ENCODE data around the gene PEAK3. TPM values are rescaled to one million over a fixed set of nuclear protein-coding genes. Genes with fewer than 3 reads are reported as not detected.

The PEAK3 gene
- polyA plus RNA-seq, 1 of the 3 experiments (the other 2 are of a cell fraction), result not detected

DNA sequence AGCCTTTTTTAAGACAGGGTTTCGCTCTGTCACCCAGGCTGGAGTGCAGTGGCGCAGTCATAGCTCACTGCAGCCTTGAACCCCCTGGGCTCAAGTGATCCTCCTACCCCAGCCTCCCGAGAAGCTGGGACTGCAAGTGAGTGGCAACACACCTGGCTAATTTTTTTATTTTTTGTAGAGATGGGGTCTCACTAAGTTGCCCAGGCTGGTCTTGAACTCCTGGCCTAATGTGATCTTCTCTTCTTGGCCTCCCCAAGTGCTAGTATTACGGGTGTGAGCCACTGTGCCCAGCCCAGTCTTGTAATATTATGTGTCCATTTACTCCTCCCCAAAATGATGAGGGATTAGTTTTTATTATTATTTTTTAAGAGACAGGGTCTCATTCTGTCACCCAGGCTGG is 29.1 kb upstream of the PEAK3 start:
- POLR2A ChIA-PET, result no interaction called here
- 83% methylated on average over 2 of the region's 4 CpGs for WGBS (ENCODE audit: low lambda C conversion rate)

More for the DNA sequence above, 29.1 kb upstream of the PEAK3 start:
- Histone ChIP-seq H3K4me2 (no peak overlapping the region), H3K27ac (ENCODE audit: low read depth in 2 of 2, low read length in 1 of 2) (no peak overlapping the region), H3K79me2 (ENCODE audit: insufficient read depth) (no peaks in the 10 kb centered on the region), H4K20me1 (ENCODE audit: insufficient read depth) (no peaks in the 10 kb centered on the region), H3K36me3 (replicated peaks in 1 of 2; ENCODE audit: control insufficient read depth in 1 of 2, insufficient read depth in 2 of 2, low read length in 1 of 2) (no peaks in the 10 kb centered on the region), H3K9ac (no peak overlapping the region), H3F3A (replicated peaks; ENCODE audit: insufficient read depth) (peaks cover 6% of the 10 kb centered on the region), H2AFZ (ENCODE audit: low read depth) (no peak overlapping the region), H3K4me3 (ENCODE audit: low read depth in 2 of 2, low read length in 1 of 2) (no peak overlapping the region), H3K27me3 (ENCODE audit: insufficient read depth) (no peaks in the 10 kb centered on the region; the same call in 1 of the 2 replicates), H3K9me3 (no peaks in the 10 kb centered on the region), H3K9me2 (no peaks in the 10 kb centered on the region), H3K4me1 (ENCODE audit: control insufficient read depth in 1 of 2, insufficient read depth in 2 of 2, low read depth in 1 of 2, low read length in 1 of 2) (peaks cover 0 to 16% of the 10 kb centered on the region in 2 experiments; a peak in 1 of 4 replicates)
- CTCF ChIA-PET, result interaction anchor here (1.1 to 13.0 kb wide), 4 partner anchors 36 to 155 kb away, joined by 3 to 284 read pairs (median 5); partner anchors contain the start of gene PLEKHJ1
- DNase-seq, result no peak
- TF ChIP-seq MXI1 (IDR thresholded peaks at IDR 0.05; ENCODE audit: low read depth, low read length) (no peak), RCOR1 (IDR thresholded peaks at IDR 0.05; ENCODE audit: low read length) (no peak), JUND (IDR thresholded peaks at IDR 0.05) (no peak), GATA2 (CRISPR knock-in tag; IDR thresholded peaks at IDR 0.05) (no peak), SIN3A (IDR thresholded peaks at IDR 0.05; ENCODE audit: borderline replicate concordance, low read depth, low read length) (no peak), TEAD4 (IDR thresholded peaks at IDR 0.05; ENCODE audit: borderline replicate concordance, insufficient read depth) (no peak), EZH2phosphoT487 (IDR thresholded peaks at IDR 0.05; ENCODE audit: borderline replicate concordance, low read depth) (no peak), RAD21 (IDR thresholded peaks at IDR 0.05; ENCODE audit: low read length) (no peak)
- TF ChIP-seq, protein P1, sequence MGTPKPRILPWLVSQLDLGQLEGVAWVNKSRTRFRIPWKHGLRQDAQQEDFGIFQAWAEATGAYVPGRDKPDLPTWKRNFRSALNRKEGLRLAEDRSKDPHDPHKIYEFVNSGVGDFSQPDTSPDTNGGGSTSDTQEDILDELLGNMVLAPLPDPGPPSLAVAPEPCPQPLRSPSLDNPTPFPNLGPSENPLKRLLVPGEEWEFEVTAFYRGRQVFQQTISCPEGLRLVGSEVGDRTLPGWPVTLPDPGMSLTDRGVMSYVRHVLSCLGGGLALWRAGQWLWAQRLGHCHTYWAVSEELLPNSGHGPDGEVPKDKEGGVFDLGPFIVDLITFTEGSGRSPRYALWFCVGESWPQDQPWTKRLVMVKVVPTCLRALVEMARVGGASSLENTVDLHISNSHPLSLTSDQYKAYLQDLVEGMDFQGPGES (IDR thresholded peaks at IDR 0.05; ENCODE audit: low read depth, low read length), result no peak
- TF ChIP-seq, protein P2, sequence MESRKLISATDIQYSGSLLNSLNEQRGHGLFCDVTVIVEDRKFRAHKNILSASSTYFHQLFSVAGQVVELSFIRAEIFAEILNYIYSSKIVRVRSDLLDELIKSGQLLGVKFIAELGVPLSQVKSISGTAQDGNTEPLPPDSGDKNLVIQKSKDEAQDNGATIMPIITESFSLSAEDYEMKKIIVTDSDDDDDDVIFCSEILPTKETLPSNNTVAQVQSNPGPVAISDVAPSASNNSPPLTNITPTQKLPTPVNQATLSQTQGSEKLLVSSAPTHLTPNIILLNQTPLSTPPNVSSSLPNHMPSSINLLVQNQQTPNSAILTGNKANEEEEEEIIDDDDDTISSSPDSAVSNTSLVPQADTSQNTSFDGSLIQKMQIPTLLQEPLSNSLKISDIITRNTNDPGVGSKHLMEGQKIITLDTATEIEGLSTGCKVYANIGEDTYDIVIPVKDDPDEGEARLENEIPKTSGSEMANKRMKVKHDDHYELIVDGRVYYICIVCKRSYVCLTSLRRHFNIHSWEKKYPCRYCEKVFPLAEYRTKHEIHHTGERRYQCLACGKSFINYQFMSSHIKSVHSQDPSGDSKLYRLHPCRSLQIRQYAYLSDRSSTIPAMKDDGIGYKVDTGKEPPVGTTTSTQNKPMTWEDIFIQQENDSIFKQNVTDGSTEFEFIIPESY (IDR thresholded peaks at IDR 0.05; ENCODE audit: borderline replicate concordance, low read depth), result no peak
- TF ChIP-seq, protein P3, sequence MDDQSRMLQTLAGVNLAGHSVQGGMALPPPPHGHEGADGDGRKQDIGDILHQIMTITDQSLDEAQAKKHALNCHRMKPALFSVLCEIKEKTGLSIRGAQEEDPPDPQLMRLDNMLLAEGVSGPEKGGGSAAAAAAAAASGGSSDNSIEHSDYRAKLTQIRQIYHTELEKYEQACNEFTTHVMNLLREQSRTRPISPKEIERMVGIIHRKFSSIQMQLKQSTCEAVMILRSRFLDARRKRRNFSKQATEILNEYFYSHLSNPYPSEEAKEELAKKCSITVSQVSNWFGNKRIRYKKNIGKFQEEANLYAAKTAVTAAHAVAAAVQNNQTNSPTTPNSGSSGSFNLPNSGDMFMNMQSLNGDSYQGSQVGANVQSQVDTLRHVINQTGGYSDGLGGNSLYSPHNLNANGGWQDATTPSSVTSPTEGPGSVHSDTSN (IDR thresholded peaks at IDR 0.05), result no peak
- TF ChIP-seq, protein P4, sequence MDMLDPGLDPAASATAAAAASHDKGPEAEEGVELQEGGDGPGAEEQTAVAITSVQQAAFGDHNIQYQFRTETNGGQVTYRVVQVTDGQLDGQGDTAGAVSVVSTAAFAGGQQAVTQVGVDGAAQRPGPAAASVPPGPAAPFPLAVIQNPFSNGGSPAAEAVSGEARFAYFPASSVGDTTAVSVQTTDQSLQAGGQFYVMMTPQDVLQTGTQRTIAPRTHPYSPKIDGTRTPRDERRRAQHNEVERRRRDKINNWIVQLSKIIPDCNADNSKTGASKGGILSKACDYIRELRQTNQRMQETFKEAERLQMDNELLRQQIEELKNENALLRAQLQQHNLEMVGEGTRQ (IDR thresholded peaks at IDR 0.05; ENCODE audit: borderline replicate concordance, low read depth, low read length), result no peak
- TF ChIP-seq, protein P5, sequence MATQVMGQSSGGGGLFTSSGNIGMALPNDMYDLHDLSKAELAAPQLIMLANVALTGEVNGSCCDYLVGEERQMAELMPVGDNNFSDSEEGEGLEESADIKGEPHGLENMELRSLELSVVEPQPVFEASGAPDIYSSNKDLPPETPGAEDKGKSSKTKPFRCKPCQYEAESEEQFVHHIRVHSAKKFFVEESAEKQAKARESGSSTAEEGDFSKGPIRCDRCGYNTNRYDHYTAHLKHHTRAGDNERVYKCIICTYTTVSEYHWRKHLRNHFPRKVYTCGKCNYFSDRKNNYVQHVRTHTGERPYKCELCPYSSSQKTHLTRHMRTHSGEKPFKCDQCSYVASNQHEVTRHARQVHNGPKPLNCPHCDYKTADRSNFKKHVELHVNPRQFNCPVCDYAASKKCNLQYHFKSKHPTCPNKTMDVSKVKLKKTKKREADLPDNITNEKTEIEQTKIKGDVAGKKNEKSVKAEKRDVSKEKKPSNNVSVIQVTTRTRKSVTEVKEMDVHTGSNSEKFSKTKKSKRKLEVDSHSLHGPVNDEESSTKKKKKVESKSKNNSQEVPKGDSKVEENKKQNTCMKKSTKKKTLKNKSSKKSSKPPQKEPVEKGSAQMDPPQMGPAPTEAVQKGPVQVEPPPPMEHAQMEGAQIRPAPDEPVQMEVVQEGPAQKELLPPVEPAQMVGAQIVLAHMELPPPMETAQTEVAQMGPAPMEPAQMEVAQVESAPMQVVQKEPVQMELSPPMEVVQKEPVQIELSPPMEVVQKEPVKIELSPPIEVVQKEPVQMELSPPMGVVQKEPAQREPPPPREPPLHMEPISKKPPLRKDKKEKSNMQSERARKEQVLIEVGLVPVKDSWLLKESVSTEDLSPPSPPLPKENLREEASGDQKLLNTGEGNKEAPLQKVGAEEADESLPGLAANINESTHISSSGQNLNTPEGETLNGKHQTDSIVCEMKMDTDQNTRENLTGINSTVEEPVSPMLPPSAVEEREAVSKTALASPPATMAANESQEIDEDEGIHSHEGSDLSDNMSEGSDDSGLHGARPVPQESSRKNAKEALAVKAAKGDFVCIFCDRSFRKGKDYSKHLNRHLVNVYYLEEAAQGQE (IDR thresholded peaks at IDR 0.05; ENCODE audit: low read depth, low read length), result no peak

Data from SK-N-SH (cell line).